Measurements from ENCODE around the gene BHMT.
A peak's percentile ranks its signal among the peaks of the same experiment; 100 is the strongest.

BHMT gene

DNA sequence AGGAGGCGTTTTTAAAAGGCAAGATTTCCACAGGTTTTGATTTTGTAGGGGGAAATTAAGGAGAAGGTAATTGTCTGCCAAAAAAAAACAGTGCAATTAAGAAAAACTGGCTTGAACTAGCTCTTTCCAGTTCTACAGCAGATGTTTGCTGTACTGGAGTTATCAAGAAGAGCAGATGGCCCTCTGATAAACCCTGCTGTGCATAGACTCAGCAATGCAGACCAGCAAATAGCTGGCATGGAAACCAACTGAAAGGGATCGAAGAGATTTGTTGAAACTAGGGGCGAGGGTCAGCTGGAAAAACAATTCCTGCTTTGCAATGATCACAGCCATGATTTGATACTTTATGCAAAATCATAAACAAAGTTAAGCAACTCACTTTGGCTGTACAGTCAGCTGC, 17.8 kb upstream of the BHMT start:
- Histone ChIP-seq H3K27me3 (ENCODE audit: insufficient read depth, low read depth) (no peaks in the 10 kb centered on the region), H2AFZ (ENCODE audit: low read depth) (no peak overlapping the region), H3K4me2 (no peak overlapping the region), H3K4me1 (ENCODE audit: low read depth, poor library complexity, severe bottlenecking) (no peaks in the 10 kb centered on the region), H3K36me3 (ENCODE audit: insufficient read depth) (no peaks in the 10 kb centered on the region), H4K20me1 (ENCODE audit: insufficient read depth) (no peaks in the 10 kb centered on the region), H3K4me3 (IDR thresholded peaks at IDR 0.05; ENCODE audit: insufficient read depth, low read depth, low read length) (no peak overlapping the region), H3K79me2 (ENCODE audit: insufficient read depth, low read depth) (no peaks in the 10 kb centered on the region), H3K9ac (no peak overlapping the region), H3K27ac (no peak overlapping the region)
- TF ChIP-seq, protein P1, sequence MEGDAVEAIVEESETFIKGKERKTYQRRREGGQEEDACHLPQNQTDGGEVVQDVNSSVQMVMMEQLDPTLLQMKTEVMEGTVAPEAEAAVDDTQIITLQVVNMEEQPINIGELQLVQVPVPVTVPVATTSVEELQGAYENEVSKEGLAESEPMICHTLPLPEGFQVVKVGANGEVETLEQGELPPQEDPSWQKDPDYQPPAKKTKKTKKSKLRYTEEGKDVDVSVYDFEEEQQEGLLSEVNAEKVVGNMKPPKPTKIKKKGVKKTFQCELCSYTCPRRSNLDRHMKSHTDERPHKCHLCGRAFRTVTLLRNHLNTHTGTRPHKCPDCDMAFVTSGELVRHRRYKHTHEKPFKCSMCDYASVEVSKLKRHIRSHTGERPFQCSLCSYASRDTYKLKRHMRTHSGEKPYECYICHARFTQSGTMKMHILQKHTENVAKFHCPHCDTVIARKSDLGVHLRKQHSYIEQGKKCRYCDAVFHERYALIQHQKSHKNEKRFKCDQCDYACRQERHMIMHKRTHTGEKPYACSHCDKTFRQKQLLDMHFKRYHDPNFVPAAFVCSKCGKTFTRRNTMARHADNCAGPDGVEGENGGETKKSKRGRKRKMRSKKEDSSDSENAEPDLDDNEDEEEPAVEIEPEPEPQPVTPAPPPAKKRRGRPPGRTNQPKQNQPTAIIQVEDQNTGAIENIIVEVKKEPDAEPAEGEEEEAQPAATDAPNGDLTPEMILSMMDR (conservative IDR thresholded peaks at IDR 0.05; ENCODE audit: low read depth, low read length) = no peak

DNA sequence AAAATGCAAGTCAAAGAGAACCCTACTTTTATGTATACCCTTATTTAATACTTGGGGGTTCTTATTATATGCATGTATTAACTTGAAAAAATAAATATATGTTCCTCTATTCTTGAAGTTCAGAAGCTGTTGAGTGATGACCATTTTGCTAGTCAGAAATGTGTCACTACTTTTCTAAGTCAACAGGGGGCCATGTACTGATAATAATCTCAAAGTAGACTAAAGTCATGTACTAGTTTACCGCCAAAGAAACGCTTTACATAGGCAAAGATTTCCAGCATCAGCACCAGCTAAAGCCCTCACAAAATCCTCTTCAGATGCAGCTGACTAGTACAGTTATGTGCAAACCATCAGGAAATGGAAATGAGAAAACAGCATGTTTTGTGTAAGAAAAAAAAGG, 5.7 kb upstream of the BHMT start:
- Histone ChIP-seq H4K20me1 (ENCODE audit: insufficient read depth) (no peaks in the 10 kb centered on the region), H3K4me3 (IDR thresholded peaks at IDR 0.05; ENCODE audit: insufficient read depth, low read depth, low read length) (no peak overlapping the region), H3K36me3 (ENCODE audit: insufficient read depth) (no peaks in the 10 kb centered on the region), H2AFZ (ENCODE audit: low read depth) (no peak overlapping the region), H3K4me2 (no peak overlapping the region), H3K9ac (no peak overlapping the region), H3K27me3 (ENCODE audit: insufficient read depth, low read depth) (no peaks in the 10 kb centered on the region), H3K4me1 (ENCODE audit: low read depth, poor library complexity, severe bottlenecking) (no peaks in the 10 kb centered on the region), H3K27ac (no peak overlapping the region), H3K79me2 (ENCODE audit: insufficient read depth, low read depth) (no peaks in the 10 kb centered on the region)
- TF ChIP-seq, protein P1 (conservative IDR thresholded peaks at IDR 0.05; ENCODE audit: low read depth, low read length) = 0 out of 2 replicates have a peak, but pooled peaks have one; percentile 24

DNA sequence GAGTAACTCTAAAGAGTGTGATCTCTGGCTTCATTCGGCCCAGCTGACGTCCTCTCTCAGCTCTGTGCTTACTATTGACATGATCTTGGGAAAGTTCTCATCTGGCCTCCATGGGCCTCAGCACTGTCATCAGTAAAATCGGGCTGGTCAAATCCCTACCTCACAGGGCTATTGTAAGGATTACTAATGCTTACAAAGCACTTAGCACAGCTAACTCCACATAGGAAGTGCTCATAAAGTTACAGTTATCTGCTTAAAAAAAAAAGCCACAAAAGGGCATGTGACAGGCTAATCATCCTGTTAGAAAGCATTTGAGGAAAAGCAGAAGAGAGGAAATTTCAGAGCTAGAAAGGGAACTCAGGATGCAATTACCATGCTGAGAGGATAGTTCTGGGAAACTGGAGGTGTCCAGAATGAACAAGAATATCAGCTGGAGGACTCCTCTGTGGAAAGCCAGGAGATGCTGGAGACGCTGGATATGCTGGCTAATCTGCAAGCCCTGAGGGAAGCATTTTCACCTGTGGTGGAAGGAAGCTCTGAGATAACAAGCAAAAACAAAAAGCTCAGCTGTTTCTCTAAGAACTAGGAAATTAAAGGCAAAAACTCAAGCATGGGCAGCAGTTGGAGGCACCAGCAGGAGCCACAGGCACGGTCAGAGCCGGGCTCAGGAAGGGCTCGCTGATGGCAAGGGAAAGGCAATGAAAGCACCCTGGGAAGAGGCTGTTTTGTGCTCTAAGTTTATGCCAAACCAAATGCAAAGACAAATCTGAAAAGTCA, 4.4 kb upstream of the BHMT start:
- H4K20me1 ChIP-seq (ENCODE audit: insufficient read depth) = no peaks in the 10 kb centered on the region
- H3K4me2 ChIP-seq = no peak overlapping the region
- H3K9ac ChIP-seq = no peak overlapping the region
- no peaks in the 10 kb centered on the region for H3K36me3 ChIP-seq (ENCODE audit: insufficient read depth)
- H2AFZ ChIP-seq (ENCODE audit: low read depth) = no peak overlapping the region
- no peaks in the 10 kb centered on the region for H3K27me3 ChIP-seq (ENCODE audit: insufficient read depth, low read depth)
- H3K4me3 ChIP-seq (IDR thresholded peaks at IDR 0.05; ENCODE audit: insufficient read depth, low read depth, low read length) = no peak overlapping the region
- no peaks in the 10 kb centered on the region for H3K79me2 ChIP-seq (ENCODE audit: insufficient read depth, low read depth)
- H3K27ac ChIP-seq = no peak overlapping the region
- TF ChIP-seq, protein P1 (conservative IDR thresholded peaks at IDR 0.05; ENCODE audit: low read depth, low read length) = no peak
- no peaks in the 10 kb centered on the region for H3K4me1 ChIP-seq (ENCODE audit: low read depth, poor library complexity, severe bottlenecking)

DNA sequence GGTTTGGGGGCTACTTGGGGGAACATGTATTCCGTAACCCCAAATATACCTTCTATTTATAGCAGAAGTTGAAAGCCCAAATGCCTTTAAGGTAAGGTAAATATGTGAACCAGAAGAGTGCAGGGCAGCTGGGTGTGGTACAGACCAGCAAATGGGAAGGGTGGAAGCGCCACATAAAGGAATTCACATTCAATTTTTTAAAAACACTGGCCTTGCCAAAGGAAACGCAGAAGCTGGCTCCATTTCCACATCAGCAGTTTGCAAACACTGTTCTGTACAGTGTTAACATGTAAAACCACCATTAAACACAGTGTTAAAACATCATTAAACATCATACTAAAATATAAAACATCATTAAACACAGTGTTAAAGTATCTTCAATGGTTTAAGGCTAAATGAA, 3.5 kb upstream of the BHMT start:
- H3K9ac ChIP-seq = no peak overlapping the region
- no peaks in the 10 kb centered on the region for H3K36me3 ChIP-seq (ENCODE audit: insufficient read depth)
- H3K4me2 ChIP-seq = no peak overlapping the region
- H2AFZ ChIP-seq (ENCODE audit: low read depth) = no peak overlapping the region
- no peaks in the 10 kb centered on the region for H3K4me1 ChIP-seq (ENCODE audit: low read depth, poor library complexity, severe bottlenecking)
- H3K4me3 ChIP-seq (IDR thresholded peaks at IDR 0.05; ENCODE audit: insufficient read depth, low read depth, low read length) = no peak overlapping the region
- no peaks in the 10 kb centered on the region for H3K79me2 ChIP-seq (ENCODE audit: insufficient read depth, low read depth)
- no peak overlapping the region for H3K27ac ChIP-seq
- H3K27me3 ChIP-seq (ENCODE audit: insufficient read depth, low read depth) = no peaks in the 10 kb centered on the region
- TF ChIP-seq, protein P1 (conservative IDR thresholded peaks at IDR 0.05; ENCODE audit: low read depth, low read length) = no peak
- H4K20me1 ChIP-seq (ENCODE audit: insufficient read depth) = no peaks in the 10 kb centered on the region
